GM21360 (cell line): ENCODE data around the gene GRK3.

Experiments used
- ATAC-seq: cut with Tn5 transposase; IDR thresholded peaks from one replicate; pipeline ENCODE4 v1.9.1; 2021; ENCODE audit warnings: mild to moderate bottlenecking, moderate library complexity; ENCODE audit not compliant: unreplicated experiment

The GRK3 gene

DNA sequence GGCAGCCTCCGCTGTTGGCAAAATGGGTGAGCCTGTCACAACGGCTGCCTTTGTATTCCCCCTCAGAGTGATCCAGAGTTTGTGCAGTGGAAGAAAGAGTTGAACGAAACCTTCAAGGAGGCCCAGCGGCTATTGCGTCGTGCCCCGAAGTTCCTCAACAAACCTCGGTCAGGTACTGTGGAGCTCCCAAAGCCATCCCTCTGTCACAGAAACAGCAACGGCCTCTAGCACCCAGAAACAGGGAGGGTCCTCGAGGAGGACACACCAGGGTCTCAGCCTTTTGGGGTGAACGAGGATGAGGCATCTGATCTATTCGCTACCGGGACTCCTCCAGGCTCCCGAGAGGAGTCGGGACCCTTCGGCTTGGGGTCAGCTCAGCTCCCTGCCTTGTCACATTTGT, 157.7 kb downstream of the GRK3 start:
- ATAC-seq, result no peak

DNA sequence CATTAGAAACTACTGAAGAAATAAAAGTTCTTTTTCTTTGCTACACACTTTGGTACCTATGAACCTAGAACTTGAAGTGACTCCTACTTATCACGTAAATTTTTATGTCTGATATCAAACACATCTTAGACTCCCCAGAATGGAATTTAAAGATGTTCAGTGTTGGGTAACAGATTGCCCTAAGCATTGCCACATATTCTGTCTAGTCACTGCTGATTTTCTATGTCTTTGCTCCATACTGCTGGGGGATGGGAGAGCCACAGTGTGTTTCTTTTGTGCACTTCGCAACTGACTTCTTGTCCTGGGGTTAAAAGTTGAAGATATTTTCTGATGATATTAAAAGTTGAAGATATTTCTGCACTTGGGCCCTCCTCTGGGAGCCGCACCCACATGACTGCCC, 158.2 kb downstream of the GRK3 start:
- ATAC-seq, result no peak

DNA sequence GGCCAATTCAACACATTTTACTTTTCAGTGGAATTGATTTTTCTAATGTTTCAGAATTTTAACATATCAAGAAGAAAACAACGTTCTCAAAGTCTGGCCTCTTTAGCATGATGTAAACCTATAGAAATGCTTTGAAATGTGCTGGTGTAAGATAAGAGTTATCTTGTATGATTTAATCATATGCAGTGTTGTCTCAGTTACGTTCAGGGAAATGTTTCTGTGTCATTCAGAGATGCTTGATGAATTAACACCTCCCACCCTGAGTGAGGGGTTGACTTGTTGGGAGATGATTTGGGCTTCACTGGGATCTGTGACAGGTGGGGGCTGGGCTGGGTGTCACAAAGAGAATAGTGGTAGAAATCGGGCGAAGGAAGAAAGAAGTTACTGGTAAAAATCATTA, 161.8 kb downstream of the GRK3 start:
- ATAC-seq, result no peak

DNA sequence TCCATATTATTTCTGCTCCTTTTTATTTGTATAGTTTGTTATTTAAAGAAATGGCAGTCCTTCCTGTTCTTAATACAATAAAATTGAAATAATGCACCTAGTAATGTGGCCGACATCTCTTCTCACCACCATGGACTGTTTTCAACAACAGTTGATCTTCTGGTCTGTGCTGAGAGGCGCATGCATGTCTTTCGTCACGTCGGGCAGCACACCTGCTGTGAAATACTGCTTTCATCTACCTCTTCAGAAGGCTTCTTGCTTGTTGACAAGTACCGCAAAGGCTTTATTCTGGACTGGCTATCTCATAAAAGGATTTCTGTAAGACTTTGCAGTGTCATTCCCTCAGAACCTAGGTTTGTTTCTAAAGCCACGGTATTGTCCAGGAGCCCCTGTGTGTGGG, 163.6 kb downstream of the GRK3 start:
- ATAC-seq, result no peak

DNA sequence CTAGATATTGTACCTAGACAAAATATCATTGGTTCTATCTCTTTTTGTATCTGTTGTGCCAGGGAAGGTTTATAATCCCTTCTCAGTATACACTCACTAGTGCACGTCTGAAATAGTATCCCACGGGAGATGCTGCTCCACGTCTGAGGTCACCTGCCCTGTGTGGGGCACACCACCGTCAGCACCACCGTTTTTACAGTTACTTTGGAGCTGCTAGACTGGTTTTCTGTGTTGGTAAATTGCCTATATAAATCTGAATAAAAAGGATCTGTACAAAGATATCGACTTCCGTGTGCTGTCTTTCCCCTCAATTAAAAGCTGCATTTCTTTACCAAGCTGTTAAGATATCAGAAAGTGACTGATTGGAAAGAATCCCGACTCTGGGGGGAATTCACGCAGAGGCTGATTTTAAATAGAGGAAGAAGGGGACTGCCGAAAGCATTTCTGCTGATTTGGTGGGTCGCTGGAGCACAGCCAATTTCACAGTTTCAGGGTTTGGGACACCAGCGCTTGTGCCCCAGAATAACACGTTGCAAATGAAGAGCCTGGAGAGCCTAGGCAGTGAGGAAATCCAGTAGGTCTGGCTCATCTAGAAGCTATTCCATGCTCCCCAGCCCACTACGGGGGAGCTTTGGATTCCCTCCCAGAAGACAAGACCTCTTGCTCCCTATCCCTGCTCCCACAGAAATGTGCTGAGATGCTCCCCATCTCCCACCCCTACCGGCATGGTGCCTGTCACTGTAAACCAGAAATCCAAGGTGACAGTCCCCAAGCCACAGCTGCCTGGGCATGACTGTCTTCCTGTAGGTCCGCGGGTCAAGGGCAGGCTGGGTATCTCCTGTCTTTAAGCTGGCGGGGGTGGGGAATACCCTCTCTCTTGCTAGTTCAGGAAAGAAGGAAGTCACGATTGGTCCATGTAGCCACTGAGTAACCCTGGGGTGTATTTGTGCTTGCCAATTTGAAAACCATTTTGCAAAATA, 164.8 kb downstream of the GRK3 start:
- no peak for ATAC-seq

DNA sequence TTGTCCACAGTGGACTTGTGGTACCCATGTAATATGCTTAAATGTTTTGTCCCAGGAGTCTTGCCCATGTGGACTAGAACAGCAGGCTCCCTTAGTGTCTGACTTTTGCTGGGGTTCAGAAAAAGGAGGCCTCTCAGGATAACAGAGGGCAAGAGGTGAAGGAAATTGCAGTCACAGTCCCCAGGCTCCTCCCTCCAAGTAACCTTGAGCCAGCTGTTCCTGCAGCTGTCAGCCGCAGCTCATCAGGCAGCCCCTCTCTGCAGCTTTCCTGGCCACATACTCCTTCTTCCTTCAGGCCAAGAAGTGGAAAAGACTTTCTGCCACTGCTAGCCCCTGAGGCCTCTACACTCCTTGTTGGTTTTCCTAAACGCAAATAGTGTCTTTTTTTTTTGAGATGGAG, 171.2 kb downstream of the GRK3 start:
- no peak for ATAC-seq

DNA sequence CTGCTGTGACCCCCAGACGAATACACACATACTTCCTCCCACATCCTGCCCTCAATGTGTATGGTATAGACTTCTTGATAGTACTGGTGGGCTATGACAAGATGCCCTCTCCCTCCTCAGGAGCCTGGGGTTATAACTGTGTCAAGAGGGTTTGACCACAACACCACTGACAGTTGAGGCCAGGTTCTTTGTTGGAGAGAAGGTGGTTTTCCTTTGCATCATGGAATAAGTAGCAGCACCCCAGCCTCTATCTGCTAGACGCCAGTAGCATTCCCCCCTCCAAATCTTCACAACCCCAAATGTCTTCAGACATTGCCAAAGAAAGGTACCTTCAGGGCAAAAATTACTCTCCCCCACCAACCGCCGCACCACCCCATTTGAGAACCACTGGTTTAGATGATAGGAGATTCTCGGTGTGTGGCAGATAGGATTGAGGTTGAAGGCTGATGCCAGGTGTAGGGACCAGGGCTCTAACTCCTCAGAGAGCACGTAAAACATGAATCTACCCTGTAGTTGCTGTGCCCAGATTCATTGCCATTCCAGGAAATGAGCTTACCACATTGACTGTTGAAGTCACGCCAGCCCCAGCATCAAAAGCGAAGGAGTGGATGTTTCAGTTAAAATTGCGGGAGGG, 172.0 kb downstream of the GRK3 start:
- no peak for ATAC-seq

DNA sequence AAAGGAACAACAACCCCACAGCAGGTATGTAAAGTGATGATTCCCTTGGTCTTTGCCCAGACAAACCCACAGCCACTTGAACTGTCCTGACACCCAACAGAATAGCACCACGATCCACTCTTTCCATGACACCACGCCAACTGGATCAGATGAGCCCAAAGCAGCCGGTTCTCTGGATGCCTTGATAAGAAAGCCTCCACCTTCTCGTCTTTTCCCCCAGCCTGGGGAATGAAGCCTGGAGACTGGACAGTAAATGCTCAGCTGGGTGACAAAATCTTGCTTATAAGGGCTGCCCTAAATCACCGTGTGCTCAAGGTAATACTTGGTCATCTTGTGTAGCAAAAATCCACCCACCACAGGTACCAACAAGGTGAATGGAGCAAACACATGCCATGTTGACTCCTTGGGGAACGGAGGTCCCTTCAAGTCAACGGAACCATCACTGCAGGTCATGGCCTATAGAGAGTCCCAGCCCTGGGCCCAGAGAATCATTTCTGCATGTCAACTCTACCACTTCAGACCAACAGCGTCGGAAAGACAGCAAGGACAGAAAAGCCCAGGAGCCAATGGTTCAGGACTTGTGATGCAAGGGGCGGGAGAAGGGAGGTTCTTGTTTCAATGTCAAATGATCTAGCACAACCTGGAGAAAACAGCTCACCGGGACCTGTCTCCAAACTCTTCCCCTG, 175.3 kb downstream of the GRK3 start:
- no peak for ATAC-seq

DNA sequence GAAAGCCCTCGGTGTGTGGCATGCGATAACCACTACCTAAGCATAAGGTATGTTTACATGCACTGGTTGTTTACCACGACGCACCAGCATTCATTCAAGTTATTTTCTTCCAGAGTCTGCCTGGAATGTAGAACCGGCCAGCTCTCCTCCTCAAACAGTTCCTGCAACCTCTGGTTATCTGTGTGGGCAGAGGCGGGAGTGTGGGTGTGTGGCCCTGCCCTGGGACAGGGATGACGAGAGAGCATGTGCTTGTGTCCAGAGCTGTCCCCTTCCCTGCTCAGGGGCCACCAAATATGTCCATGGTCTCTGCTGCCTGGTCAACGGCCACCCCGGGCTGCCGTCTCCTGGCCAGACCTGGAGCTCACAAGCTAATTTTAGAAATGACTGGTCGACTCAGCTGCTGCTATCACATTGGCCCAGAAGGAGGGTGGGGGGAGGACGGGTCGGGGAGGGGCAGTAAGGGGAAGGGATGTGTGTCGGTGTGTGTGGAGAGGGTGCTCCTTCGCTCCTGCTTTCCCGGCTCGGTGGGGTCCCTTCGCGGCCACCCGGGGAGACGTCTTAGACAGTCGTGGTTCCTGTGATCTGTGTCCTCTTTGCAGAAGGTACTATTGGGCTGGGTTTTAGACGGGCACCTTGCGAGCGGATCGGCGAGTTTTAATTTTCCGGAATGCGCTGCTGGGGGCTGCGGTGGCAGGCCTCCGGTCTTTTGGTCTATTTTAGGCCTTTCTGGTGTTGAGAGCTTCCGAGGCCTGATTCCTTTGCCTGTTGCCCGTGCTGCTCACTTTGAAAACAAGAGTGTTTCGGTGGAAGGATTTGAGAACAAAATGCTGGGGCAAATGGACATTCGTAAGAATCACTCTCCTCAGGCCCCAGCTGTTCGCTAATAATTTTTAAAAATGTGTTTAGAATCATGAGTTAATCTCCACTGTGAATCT, 177.5 kb downstream of the GRK3 start, which contains the start of gene MYO18B:
MYO18B (plus strand) TSS at position 497 of the 935 bp plus-strand sequence. CDS start 18,905 bp downstream, outside the sequence.
- no peak for ATAC-seq

DNA sequence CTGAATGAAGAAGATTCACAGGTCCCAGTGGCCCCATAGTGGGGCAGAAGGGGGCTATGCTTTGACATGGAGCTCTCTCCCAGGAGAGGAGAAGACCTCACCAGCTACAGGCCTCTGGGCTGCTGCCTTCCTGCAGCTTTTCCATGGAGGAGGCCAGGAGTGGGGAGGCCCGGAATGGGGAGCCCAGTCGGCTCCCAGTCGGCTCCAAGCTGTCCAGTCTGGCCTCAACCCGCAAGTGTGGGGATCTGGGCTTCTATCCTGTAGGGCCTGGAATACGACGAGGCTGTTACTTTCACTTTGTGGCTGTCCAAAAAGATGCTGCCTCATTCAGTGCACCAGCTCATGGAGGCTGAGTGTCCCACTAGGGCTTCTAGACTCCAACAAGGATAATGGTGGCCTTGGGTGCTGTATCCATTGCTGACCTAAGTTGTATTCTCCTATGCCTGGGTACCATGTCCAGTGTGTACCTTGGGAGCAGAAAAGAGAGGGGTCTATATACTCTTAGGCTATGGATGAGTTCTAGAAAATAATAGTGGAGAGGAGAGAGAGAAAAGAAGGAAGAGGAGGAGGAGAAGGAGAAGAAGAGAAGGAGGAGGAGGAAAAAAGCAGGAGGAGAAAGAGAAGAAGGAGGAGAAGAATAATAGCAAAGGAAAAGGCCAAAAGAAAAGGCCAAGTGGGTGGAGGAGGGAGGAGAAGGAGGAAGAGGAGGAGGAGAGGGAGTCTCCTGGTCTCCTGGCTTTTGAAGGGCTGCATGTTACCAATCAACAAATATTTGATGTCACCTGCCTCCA, 178.6 kb downstream of the GRK3 start:
- no peak for ATAC-seq

DNA sequence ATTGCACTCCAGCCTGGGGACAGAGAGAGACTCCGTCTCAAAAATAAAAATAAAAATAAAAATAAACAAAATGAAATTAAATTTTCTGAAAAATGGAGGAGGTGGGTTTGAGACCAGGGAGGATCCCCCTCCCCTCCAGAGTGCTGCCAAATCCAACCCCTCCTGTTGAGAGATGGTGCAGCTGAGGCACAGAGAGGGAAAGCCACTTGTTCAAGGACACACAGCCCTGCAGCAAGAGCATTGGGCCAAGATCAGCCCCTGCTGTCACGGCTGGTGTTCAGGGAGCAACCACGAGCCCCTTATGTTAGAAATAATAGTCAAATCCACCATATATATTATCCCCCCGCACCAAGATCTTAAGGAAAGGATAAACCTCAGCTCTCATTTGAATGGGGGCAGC, 180.2 kb downstream of the GRK3 start:
- ATAC-seq, result no peak

DNA sequence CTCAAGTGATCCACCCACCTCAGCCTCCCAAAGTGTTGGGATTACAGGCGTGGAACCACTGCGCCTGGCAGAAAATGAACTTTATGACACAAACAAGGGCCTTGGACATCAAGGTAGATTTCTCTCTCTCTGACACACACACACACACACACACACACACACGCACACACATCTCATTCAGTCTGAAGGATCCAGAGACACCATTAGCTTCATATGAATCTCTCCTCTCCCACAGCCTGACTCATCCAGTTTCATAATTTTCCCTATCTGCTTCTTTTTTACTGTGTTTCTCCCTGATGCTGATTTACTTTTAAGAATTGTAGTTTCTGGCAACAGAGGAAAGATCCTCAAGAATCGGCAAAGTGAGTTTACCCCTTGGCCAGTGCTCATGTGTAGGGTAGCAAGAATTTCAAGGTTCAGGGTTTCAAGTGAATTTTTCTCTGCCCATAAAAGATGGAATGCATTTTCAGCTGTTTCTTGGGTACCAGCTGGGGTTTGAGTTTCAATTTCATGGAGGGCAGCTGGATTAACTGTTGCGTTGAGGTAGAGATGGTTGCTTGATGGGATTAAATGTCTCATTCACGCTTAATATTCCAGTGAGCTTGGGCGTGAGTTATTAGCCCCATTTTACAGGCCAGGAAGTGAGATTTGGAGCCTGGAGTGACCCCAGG, 181.0 kb downstream of the GRK3 start:
- no peak for ATAC-seq

DNA sequence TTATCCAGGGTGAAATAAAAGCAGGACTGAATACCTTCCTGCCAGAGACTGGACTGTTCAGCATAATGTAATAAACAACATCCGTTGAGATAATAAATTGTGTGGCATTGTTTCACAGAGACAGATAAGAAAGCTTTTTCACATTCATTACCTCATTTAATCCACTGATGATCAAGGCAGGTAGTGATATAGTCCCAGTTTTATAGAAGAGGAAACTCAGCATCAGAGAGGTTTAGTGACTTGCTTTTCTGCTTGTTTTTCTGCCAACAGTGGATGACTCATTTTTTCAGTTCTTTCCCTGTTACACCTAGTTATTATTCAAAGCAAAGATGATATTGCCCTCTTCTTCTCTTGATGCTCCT, 181.5 kb downstream of the GRK3 start:
- no peak for ATAC-seq

DNA sequence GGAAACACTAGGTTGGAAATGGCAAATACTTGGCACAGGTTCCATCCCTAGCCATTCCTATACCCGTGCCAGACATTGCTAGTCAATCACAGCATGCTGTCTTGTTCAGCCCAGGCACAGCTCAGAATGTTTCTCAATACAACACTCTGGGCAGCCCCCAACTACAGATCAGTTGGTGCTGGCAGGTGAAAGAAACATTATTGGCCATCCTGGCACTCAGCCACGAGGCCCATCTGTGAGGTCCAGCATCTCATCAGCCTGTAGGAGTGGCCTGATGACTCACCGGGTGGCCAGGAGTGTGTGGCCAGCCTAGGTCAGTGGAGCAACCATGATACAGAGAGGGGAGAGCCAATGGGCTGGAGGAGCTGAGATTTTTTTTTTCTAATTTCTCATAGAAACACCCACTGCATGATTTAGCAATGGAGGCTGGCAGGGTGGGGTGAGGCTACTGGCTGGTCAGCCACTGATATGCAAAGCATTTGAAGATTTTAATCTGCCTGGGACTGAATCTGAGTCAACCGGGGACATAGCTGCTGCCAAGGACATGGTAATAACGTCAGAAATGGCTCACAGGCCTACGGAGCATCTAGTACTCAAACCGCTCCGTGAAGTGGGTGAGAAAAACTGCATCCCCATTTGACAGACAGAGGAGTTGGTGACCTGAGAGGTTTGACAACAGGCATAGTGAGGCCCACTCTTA, 182.9 kb downstream of the GRK3 start:
- ATAC-seq, result no peak

DNA sequence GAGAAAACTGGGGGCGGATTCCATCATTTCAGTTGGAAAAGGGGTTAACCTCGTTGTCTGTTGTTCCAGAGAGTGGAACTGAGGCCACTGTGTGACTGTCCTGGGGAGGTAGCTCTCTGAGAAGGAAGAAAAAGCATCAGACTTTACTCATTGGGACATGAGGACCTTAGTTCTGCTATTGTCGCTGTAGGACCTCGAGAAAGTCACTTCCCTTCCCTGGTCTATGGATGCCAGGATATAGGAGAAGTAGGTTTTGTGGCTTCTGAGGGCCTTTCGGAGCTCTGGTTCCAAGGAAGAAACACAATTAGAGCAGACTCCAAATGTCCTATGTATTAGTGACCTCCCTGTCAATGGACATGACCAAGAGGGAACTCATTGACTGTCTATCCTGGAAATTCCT, 183.7 kb downstream of the GRK3 start:
- ATAC-seq, result no peak

DNA sequence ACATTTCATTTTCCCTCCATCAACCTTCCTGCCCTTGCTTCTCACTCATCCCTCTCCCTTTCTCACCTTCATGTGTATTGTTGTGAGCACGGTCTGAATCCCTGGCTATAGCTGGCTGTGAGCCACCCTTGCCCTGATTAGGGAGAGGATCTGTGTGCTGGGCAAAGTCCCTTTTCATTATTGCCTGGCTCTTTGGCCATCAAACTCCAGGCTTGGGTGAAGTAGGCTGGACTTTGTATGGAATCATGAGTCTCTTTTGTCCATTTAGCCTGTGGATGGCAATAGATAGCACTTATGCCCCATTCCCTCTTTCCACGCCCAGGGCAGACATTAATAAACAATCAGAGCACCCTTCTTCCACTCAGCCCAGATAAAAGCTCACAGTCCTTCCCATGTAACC, 184.2 kb downstream of the GRK3 start:
- ATAC-seq, result no peak

DNA sequence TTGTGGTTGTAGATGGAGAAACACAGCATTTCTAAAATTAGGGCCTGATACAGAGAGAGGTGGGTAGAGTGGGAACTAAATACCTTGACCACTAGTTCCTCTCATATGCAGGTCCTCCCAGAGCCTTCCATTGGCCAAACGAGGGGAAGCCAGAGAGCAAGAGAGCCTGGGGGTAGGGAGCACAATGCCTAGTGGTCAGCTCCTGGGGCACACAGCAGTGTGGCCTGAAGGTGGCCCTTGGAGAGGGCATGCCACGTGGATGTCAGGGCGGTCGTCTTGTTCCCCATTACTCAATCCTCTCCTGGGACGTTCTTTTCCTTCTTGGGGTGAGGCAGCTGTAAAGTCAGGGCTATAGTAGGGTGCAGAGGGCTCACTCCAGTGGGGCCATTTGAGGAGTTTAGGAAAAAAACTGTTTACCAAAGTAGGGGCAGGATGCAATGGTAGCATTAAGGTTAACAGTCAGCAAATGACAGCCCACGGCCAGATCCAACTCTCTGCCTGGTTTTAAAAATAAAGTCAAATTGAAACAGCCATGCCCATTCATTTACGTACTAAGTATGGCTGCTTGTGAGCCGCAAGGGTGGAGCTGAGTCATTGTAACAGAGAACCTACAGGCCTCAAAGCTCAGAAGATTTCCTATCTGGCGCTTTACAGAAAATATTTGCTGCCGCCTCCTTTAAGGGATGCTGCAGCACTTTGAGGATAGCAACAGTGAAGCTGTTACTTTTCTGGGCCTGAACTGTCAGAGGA, 185.1 kb downstream of the GRK3 start:
- ATAC-seq, result no peak

DNA sequence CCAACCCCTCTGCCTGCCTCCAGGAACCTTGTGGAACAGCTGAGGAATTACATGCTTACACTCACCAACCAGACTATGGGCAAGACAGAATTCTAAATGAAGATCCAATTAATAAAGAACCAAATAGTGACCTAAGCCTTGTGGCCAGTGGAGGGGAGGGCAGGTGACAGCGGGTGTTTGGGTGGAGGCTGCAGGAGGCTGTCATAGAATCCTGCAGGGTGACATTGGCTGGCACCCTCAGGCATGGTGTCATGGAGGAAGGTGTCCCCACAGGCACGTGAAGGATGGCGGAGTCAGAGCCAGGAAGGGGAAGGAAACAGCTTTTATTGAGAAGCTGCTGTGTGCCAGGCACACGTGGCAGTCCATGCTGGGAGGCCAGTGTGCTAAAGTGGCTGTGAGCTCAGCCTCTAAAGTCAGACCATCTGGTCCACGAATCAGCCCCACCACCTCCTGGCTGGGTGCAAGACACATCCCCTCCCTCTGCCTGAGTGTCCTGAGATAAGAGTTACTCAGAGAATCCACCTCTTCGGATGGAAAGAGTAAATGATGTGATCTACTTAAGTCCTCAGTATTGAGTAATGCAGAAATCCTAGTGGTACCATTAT, 186.2 kb downstream of the GRK3 start:
- no peak for ATAC-seq
